ENCODE data around the gene KRT33B. TPM values are rescaled to one million over a fixed set of nuclear protein-coding genes. Genes with fewer than 3 reads are reported as not detected.
A peak's percentile ranks its signal among the peaks of the same experiment; 100 is the strongest.

Gene KRT33B
- total RNA-seq = not detected
- long read RNA-seq = 0 reads

DNA sequence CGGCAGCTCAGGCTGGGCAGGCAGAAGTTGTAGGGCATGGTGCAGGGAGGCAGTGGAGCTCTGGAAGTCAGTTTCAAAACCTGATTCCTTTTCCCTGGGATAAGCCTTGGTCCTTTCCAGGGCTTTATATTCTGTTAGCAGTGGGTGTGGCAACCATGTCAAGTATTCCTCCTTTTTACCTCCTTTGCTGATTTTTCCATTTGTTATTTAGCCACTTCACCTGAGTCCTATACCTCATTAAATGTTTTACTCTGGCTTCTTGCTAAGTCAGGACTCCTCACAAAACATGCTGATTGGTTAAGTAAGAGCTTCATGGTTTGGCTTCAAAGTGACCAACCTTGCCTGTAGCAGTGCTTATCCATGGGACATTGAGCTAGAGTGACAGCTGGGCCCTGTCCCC, at the start of gene KRT33B:
TSS of gene KRT33B (minus strand) at position 101 of the 400 bp plus-strand sequence. CDS start at position 38, 63 bp downstream.
- ATAC-seq = no peak
- intact Hi-C loops (cut with DNase I, micrococcal nuclease) = no loop called here
- DNase-seq = no peak

DNA sequence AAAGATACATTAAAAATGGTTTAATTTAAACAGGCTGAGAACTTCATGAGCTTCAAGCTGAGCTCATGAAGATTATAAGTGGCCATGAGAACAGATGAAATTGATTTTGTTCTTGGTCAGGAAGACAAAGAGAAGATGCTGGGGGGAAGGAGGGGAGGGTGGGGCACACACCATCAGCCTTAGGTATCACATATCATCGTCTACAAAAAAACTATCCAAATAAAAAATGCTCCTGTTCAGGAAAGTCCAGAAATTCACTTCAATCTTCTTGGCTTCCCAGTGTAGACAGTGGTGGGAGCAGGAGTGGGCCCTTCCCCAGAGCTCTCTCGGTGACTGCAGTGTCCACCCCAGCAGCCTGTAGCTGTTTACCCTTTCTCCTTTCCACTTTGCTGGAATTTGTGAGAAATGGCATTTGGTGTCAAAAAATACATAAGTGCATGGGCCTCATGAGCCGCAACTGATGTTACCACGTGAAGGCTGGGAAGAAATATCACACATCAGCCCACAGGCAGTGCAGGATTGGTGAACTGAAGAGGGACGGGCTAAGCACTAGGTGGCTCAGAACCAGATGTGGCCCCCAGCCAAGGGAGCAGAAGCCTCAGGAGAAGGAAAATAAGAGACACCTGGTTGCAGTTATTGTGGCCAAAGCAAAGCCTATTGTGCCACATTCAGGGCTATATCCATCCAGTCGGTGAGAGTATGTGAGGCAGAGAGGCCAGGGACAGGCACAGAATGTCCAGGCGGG, 48.7 kb upstream of the KRT33B start:
- ATAC-seq = no peak
- DNase-seq = no peak
- intact Hi-C loops (cut with DNase I, micrococcal nuclease) = no loop called here

DNA sequence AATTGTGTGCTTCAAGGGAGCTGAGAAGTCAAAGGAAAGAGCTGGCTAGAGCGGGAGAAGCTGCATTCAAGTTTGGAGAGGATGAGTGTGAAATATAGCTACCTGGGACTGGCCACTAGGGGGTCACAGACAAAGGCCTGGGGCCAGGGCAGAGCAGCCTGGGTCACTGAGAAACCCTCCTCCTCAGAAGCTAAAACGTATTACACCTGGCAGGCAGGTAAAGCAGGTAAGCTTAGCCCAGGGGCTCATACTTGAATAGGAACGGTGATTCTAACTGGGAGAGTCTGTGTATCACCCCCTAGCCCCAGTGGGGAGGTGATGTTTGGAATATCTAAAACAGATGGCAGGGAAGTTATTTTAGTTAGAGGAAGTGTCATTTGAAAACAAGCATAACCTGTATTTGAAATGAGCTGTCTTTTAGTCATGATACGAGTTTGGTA, 48.0 kb upstream of the KRT33B start:
- intact Hi-C loops (cut with DNase I, micrococcal nuclease) = no loop called here
- ATAC-seq (peak; percentile 44), DNase-seq (peak in 1 of 2 donors; percentile 15)

DNA sequence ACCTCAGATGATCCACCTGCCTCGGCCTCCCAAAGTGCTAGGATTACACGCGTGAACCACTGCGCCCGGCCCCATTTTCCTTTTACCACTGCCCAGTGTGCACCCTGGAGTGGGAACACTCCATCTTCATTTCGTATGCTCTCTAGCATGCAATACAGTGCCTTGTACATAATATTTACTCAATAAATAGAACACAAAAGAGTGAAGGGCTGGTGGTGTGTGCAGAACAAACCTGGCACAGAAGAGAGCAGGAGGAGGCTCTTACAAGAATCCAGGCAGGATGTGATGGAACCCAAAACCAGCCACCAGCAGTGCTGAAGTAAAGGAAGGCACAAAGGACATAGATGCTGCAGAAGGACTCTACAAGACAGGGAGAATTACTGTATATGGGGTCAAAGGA, 47.5 kb upstream of the KRT33B start:
- intact Hi-C loops (cut with DNase I, micrococcal nuclease) = no loop called here
- ATAC-seq (no peak), DNase-seq (no peak)

DNA sequence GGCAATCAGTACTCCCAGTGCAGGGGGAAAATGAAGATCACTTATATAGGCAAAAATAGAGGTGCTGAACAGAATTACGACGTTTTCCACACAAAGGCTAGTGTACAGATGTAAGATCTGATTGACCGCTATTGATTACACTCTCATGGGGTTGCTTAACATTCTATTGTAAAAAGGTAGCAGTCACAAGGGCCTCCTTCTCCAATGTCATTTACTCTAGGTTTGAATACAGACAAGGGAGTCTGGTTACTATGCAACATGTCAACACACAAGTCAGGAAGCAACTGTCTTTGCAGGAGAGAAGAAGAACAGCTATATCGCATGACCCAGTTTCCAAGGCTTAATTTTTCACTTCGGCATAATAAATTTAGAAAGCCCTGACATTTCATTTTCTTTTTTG, 46.9 kb upstream of the KRT33B start:
- no peak for DNase-seq
- intact Hi-C loops (cut with DNase I, micrococcal nuclease) = no loop called here
- no peak for ATAC-seq

DNA sequence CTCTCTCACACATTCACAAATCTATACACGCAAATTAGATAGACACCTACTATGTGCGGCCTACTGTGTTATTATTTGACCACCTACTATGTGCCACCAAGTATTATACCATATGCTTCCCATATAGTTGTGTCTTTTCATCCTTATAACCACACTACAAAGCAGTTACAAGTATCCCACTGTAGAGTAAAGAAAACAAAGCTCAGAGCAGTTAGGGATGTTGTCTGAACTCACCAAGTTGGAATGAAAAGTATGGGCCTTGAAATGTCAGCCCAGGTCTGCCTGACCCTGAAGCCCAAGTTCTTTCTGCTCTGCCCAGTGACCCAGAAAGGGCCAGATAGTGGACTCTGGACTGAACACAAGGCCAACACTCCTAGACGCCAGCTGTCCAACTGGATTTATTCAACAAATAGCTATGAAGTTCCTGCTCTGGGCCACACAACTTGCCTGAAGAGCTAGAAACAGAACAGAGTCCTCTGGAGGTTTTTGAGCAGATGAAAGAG, 46.3 kb upstream of the KRT33B start:
- DNase-seq = no peak
- intact Hi-C loops (cut with DNase I, micrococcal nuclease) = no loop called here
- no peak for ATAC-seq

DNA sequence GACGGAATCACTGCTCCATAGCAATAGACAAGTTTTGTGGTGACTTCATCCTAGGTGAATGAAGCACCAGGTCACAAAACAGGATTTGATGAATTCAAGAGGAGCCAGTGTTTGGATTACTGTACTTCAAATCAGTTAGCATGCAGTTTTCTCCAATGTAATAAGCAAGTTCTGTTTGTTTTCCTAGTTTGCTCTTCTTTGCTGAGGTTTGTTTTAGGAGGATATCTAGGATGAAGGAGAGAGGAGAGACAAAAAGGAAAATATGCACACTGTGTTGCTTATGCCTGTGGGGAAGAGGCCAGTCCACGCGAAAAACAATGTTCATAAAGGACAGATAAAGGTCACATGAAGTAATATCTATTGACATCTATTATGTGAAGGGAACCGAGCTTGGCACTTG, 45.8 kb upstream of the KRT33B start:
- ATAC-seq = no peak
- intact Hi-C loops (cut with DNase I, micrococcal nuclease) = no loop called here

DNA sequence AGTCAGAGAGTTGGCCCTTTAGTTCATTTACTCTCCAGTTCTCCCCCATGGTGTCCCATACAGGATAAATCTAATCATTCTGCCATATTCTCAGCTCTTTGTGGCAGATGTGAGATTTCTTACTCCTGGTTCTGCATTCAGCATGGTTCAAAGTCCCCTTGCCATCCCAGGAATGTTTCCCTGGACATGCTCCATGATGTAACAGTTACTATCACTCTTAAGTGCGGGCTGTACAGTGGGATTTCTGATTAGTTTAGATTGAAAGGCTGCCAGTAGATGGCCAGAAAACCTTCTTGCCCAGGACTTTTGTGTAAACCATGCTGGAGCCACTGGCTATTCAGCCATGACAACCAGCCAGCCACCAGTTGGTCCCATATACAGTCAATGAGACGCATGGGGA, 44.4 kb upstream of the KRT33B start:
- ATAC-seq (no peak), DNase-seq (no peak)
- intact Hi-C loops (cut with DNase I, micrococcal nuclease) = no loop called here

More for the DNA sequence above, 45.8 kb upstream of the KRT33B start:
- no peak for DNase-seq

DNA sequence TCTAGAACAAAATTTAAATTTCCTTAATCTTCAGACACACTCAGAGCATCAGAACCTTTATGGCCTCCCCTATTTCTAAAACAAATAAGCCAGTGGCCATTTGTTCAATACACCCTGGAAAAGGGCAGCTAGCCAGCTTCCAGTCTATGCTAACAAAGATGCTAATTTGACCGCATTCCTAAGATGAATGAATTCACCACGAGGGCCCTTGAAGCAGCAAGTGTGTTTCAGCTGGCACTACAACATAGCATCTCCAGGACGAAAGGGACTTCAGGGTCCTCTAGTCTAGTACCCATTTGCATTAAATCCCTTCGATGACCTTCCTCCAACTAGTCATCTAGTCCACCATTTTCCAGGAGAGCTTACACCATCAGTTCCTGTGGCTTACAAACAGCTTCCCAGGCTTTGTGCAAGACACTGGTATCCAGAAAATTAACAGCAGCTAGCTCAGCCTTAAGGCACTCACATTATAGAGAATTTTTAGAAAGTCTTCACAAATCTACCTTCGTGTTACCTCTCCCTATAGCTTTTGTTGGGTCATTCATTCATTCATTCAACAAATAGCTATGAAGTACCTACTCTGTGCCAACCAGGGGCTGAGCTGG, 43.8 kb upstream of the KRT33B start:
- no peak for ATAC-seq
- intact Hi-C loops (cut with DNase I, micrococcal nuclease) = no loop called here
- no peak for DNase-seq

DNA sequence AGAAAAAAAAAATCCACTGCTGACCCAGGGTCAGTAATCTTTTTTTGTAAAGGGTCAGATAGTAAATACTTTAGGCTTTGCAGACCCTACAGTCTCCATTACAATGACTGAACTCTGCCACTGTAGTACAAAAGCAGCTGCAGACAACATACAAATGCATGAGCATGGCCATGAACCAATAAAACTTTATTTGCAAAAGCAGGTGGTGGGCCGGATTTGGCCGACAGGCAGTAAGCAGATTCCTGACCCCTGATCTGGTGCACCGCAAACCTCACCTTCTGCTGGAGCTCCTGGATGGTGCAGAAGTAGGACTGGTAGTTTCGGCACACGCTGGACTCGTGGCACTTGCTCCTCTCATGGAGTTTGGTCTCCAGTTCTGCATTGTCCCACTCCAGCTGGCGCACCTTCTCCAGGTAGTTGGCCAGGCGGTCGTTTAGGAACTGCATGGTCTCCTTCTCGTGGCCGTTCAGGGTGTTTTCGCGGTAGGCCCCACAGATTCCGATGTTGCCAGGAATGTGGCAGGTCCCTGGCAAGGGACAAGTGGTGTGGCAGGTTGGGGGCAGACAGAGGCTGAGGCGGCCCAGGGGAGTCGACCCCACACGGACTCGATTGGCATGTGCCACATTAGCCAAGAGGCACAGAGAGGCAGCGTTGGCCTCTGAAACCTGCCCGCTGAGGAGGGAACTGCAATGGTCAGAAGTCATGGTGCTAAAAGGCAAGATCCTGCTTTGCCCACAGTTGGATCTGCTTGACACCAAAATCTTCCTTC, 41.6 kb upstream of the KRT33B start:
- no peak for ATAC-seq
- no peak for DNase-seq
- intact Hi-C loops (cut with DNase I, micrococcal nuclease) = no loop called here

DNA sequence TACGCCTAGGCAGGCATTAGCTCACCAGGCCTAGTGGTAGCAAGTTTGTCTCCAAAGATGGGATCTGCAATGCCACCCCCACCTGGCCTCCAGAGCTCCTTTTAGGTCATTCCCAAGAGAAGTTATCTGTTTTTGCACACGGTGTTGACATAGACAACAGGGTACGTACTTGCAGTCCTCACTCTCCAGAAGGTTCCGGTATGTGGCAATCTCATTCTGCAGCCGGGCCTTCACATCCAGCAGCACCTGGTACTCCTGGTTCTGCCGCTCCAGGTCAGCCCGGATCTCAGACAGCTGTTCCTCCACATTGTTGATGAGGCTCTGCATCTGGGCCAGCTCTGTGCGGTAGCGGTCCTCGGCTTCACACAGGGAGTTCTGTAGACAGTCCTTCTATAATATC, 37.6 kb upstream of the KRT33B start:
- intact Hi-C loops (cut with DNase I, micrococcal nuclease) = no loop called here
- DNase-seq (no peak), ATAC-seq (no peak)

DNA sequence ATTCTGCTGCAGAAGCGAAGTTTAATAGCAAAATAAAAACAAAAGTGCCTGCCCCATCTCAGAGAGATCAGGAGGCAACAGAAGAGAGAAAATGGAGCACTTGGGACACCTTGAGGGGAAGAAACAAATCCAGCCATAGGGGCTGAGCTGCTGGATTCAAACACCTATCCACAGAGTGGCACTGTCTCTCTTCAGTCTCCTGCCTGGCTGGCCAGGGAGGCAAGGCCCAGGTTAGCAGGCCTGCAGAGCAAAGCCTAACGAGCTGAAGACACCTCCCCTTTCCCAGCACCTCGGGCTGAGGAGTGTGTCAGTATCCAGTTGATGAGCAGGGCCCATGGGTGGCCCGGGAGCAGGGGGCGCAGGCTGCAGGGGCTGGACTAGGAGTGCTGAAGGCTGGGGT, 36.6 kb upstream of the KRT33B start:
- intact Hi-C loops (cut with DNase I, micrococcal nuclease) = no loop called here
- ATAC-seq (no peak), DNase-seq (no peak)

DNA sequence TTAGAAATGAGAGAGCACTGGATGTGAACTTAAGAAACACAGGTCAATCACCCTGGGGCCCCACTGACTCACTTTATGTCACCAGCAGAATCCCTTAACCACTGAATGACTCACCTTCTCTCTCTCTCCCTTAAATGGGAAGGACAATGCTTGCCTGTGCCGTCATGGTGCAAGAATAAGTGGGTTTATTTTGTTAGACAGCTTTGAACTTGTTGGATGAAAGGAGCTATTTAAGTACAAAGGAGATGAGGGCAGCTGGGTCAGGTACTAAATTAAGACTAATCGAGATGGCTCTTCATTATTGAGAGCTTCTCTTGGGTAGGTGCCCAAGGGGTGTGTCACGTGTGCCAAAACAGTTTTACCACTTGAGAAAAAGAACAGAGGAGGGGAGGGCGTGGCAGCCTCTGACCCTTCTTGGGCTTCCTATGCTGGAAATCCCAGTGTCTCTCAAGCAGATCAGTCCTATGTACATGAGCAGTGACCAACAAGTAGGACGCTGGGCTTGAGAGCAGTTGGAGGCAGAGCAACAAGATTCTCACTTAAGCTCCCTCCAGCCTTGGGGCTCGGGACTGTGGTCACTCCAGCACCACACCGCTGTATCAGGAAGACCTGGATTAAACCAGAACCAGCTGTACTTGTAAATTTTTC, 34.5 kb upstream of the KRT33B start:
- DNase-seq (no peak), ATAC-seq (no peak)
- intact Hi-C loops (cut with DNase I, micrococcal nuclease) = no loop called here

DNA sequence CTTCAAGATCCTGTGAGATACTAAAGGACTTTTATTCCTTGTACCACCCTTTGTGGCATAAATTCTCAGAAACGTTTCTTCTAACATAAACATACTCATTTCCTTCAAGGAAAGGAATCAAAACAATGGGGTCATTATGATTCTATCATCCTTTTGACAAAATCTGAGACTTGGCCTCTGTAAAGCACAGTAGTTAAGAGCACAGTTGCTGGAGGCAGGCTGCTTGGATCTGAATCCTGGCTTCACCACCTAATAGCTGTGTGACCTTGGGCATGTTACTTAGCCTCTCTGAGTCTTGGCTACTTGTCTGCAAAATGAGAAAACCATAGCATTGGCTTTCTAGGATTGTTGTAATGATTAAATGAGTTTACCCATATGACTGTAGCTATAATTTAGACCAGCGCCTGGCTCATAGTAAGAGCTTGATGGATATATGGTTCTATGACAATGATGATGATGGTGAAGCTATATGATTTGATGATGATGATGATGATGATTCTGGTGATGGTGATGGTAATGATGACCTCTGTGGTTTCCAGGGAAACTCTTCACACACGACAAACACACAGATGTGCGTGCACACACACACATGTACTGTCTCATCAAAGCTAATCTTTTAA, 33.9 kb upstream of the KRT33B start:
- intact Hi-C loops (cut with DNase I, micrococcal nuclease) = no loop called here
- ATAC-seq = no peak
- no peak for DNase-seq

DNA sequence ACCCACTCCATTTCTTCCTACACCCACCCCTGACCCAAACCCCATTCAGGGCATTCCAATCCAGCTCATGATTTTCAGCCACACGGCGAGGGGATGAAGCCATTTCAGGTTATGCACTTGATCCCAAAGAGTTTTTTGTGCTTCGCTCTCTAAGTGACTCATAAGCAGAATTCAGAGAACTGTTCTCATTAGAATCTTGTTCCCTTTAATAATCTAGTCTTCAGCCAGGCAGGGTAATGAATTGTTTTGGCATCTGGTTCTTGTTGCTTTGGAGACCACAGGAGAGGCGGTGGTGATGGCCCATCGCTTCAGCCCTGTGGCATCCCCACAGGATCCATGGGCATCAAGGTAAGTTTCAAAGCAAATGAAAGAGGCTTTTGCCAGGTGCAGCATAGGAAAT, 32.5 kb upstream of the KRT33B start:
- DNase-seq = no peak
- no peak for ATAC-seq
- intact Hi-C loops (cut with DNase I, micrococcal nuclease) = no loop called here

DNA sequence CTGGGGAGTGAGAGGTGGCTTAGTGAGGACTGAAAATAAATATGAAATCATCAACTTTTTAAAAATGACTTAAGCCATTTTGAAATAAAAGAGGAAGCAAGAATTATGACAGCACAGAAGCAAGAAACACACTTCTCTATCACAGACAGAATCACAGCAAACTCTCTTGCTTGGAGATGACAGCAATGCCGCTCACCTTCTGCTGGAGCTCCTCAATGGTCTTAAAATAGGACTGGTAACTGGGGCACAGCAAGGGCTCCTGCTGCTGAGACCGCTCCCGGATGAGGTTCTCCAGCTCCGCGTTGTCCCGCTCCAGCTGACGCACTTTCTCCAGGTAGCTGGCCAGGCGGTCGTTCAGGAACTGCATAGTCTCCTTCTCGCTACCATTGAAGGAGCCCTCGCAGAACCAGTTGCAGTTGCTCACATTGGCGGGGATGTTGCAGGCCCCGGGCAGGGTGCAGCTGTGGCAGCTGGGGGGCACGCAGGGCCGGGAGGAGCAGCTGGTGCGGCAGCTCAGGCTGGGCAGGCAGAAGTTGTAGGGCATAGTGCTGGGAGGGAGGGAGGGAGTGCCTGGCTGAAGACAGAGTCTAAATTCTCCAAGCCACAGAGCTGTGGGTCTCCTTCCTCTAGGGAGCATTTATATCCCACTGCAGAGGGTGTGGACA, 27.5 kb upstream of the KRT33B start, which contains the start of gene KRT31:
TSS of gene KRT31 (minus strand) at position 613 of the 665 bp plus-strand sequence. CDS start at position 544, 69 bp downstream.
- ATAC-seq (no peak), DNase-seq (no peak)
- intact Hi-C loops (cut with DNase I, micrococcal nuclease) = no loop called here

DNA sequence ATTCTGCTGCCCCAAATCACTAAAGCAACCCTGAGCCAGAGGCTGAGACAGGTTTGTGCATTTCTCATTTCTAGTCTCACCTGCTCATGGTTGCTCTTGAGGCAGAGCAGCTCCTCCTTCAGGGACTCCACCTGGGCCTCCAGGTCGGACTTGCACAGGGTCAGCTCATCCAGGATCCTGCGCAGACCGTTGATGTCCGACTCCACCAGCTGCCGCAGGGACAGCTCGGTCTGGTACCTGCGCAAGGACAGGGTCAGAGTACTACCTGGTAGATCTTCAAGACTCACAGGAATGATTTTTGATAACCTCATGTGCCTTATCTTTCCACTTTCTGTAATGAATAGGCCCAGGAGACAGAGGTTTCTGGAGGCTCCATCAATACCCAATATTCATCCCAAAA, 26.7 kb upstream of the KRT33B start:
- ATAC-seq (no peak), DNase-seq (no peak)
- intact Hi-C loops (cut with DNase I, micrococcal nuclease) = no loop called here

DNA sequence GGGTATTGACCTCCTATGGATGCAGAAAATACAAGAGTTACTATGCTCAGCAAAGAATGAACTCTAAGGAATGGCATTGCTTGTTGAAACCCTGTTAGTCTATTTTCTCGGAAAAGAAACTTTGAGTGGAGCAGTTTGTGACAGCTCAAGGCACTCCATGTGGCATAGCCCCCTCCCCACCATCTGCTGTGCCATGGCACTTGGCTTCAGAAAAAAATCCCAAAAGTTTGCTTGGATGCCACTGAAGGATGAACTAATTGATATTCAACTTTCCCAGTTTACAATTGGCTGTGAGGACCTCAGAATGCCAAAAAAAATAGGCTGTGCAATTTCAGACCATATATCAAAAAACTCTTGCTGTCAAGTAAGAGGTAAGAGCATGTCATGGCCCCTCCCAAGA, 26.0 kb upstream of the KRT33B start:
- ATAC-seq (no peak), DNase-seq (no peak)
- intact Hi-C loops (cut with DNase I, micrococcal nuclease) = no loop called here

Data from left colon (tissue), 2 donors.